ENCODE measurements around the gene ANKRD34B.

GRCh38 chr5:80591352-80591751 is 21.3 kb upstream of the ANKRD34B start:
- no peak for TF ChIP-seq CTCF (conservative IDR thresholded peaks at IDR 0.05 in 1 of 2, IDR thresholded peaks at IDR 0.05 in 1 of 2; ENCODE audit: extremely low read depth in 1 of 2, insufficient read depth in 1 of 2, low read depth in 1 of 2, low read length in 2 of 2)
- no peak for TF ChIP-seq EZH2 (IDR thresholded peaks at IDR 0.05; ENCODE audit: borderline replicate concordance, low read length)

All from mammary epithelial cell (primary cell).